Thoracic aorta (tissue), 2 donors: Measurements from ENCODE around the gene CMTM4. TPM values are rescaled to one million over a fixed set of nuclear protein-coding genes. Genes with fewer than 3 reads are reported as not detected.
"Not testable (repeated sequence)": the region's sequence is repeated elsewhere in the genome, so short reads cannot be mapped to it uniquely, and the experiment has no call there.

Experiments
- ATAC-seq: fragments of 150-250 bp; one replicate; pipeline ENCODE4 v1.8.0; 2017; ENCODE audit warnings: low read depth; ENCODE audit not compliant: insufficient number of reproducible peaks, low FRiP score
- DNase-seq: peaks from one replicate; pipeline ENCODE4 v3.0.0-alpha.2; 2020; ENCODE audit warnings: low spot score
- H3K27ac ChIP-seq, 2 donors: fragments of 200-600 bp; sonication (generic); 1 replicate in 1 of 2; 2 replicates in 1 of 2; pipeline ENCODE4 v1.5.1; 2016; ENCODE audit warnings: mild to moderate bottlenecking in 2 of 2, moderate library complexity in 2 of 2
- H3K27me3 ChIP-seq: fragments of 200-600 bp; sonication (generic); replicated peaks from 2 replicates; pipeline ENCODE4 v1.6.0; 2016; ENCODE audit warnings: mild to moderate bottlenecking; ENCODE audit not compliant: insufficient read depth
- H3K36me3 ChIP-seq: fragments of 200-600 bp; sonication (generic); one replicate; pipeline ENCODE4 v1.5.1; 2016
- H3K4me1 ChIP-seq, 2 donors: fragments of 200-600 bp; sonication (generic); 1 replicate in 1 of 2; 2 replicates in 1 of 2; pipeline versions ENCODE4 v1.5.1 to v1.6.0; 2016; ENCODE audit warnings: low read depth in 2 of 2, mild to moderate bottlenecking in 1 of 2; ENCODE audit not compliant: control insufficient read depth in 1 of 2
- H3K4me3 ChIP-seq: fragments of 200-600 bp; sonication (generic); 2 replicates; pipeline ENCODE4 v1.5.1; 2016; ENCODE audit warnings: mild to moderate bottlenecking
- H3K9me3 ChIP-seq: fragments of 200-600 bp; sonication (generic); 2 replicates; pipeline ENCODE4 v1.5.1; 2016
- total RNA-seq, 2 donors: library from RNA; depleted of rRNA; stranded (reverse); fragments of >200 nt; gene quantifications; one replicate each; pipeline versions ENCODE4 v1.1.0 to v1.2.3, GENCODE V29; 2016
- TF ChIP-seq, protein P1 (sequence below): fragments of 200-600 bp; sonication (generic); IDR thresholded peaks from one replicate; pipeline ENCODE4 v1.5.1; 2019; ENCODE audit warnings: antibody characterized with exemption

The CMTM4 gene
- total RNA-seq, 2 donors from 2014 or later: 12.0 to 25.7 TPM

DNA sequence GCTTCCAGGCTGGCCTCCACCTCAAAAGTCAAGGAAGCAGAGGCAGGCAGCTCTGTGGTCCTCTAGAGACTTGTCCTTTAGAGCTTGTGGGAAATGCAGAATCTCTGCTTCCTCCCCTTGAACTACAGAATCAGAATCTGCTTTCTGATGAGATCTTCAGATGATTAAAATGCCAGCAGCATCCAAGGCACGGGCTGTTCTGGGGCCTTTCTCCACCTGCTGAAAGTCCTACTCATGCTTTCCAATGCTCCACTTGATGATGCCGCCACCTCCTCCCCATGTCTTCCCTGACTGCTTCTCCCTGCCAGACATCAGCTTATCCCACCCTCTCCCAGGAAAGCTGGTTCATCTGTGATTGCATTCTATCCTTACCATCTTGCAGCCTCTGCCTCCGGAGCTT, 58.7 kb downstream of the CMTM4 start:
- no peaks in the 10 kb centered on the region for H3K27me3 ChIP-seq
- no peaks in the 10 kb centered on the region for H3K9me3 ChIP-seq
- no peaks in the 10 kb centered on the region for H3K36me3 ChIP-seq
- H3K4me1 ChIP-seq: no peaks in the 10 kb centered on the region
- ATAC-seq (no peak), DNase-seq (no peak)
- TF ChIP-seq, protein P1, sequence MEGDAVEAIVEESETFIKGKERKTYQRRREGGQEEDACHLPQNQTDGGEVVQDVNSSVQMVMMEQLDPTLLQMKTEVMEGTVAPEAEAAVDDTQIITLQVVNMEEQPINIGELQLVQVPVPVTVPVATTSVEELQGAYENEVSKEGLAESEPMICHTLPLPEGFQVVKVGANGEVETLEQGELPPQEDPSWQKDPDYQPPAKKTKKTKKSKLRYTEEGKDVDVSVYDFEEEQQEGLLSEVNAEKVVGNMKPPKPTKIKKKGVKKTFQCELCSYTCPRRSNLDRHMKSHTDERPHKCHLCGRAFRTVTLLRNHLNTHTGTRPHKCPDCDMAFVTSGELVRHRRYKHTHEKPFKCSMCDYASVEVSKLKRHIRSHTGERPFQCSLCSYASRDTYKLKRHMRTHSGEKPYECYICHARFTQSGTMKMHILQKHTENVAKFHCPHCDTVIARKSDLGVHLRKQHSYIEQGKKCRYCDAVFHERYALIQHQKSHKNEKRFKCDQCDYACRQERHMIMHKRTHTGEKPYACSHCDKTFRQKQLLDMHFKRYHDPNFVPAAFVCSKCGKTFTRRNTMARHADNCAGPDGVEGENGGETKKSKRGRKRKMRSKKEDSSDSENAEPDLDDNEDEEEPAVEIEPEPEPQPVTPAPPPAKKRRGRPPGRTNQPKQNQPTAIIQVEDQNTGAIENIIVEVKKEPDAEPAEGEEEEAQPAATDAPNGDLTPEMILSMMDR: no peak
- no peak overlapping the region for H3K4me3 ChIP-seq
- no peak overlapping the region for H3K27ac ChIP-seq

DNA sequence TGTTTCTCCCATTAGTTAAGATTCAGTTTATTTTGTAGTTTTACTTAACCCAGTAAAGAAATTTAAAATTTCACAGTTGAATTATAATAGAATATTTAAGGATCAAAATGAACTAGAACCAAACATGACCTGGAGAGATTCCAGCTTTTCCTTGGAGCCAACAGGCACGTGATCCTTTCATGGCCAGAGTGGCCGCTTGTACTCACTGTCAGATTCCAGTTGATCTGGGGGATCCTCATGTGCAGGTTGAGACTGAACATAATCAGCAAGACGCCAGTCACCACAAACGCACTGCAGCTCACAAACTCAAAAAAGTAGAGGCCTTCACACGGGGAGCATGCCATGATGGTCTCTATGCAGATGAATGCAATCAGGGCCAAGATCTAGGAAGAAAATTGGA, 60.3 kb downstream of the CMTM4 start:
- no peak for DNase-seq
- Histone ChIP-seq H3K4me1 (no peaks in the 10 kb centered on the region), H3K9me3 (no peaks in the 10 kb centered on the region), H3K36me3 (no peaks in the 10 kb centered on the region), H3K4me3 (no peak overlapping the region), H3K27ac (no peak overlapping the region), H3K27me3 (no peaks in the 10 kb centered on the region)
- TF ChIP-seq, protein P1: no peak
- ATAC-seq: no peak

DNA sequence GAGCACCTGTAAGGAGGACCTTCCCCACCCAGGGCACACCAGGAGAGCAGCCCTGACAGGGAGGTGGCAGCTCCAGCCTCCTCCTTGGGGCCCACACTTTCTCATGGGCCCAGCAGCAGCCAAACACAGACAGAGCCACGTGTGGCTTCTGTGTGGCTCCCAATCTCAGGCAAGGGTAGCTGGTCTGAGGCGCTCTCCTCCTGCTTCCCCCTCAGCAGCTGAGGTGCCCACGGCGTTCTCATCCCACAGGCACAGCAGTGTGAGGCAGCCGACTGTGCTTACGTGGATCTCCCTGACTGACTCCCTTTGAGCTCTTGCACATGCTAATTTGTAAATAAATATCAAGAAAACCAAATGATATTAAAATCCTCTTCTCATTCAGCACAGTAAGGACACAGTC, 61.1 kb downstream of the CMTM4 start:
- H3K4me3 ChIP-seq: no peak overlapping the region
- H3K27ac ChIP-seq: no peak overlapping the region
- ATAC-seq: no peak
- H3K4me1 ChIP-seq: no peaks in the 10 kb centered on the region
- H3K9me3 ChIP-seq: no peaks in the 10 kb centered on the region
- no peaks in the 10 kb centered on the region for H3K36me3 ChIP-seq
- TF ChIP-seq, protein P1: no peak
- H3K27me3 ChIP-seq: no peaks in the 10 kb centered on the region
- DNase-seq: no peak

DNA sequence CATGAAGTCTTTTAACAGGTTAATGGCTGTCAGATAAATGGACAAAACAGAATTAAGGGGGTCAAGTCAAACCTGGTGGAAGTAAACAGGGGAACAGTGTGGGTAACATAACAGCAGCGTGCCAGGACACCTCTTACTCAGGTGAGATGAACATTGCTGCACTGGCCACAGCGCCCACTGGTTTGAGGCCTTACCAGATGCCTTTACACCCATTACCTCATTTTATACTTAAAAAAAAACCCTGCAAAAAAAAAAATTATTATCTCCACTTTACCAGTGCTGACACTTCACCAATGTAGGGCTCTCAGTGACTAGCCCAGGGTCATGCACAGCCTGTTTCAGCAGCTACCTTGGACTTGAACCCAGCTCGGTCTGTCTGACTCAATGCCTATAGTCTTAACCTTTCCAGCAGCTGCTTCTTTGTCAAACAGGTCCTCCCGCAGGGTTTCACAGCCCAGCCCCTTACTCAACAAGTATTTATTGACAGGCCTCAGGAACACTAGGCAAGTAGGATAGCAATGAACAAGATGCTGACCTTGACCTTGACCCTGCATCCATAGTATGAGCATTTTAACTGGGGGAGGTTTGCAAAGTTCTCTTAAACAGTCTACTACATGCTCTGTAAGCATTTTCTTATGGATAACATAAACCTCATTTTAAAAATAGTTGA, 61.9 kb downstream of the CMTM4 start:
- Histone ChIP-seq H3K27ac (no peak overlapping the region), H3K4me1 (no peaks in the 10 kb centered on the region), H3K4me3 (no peak overlapping the region), H3K9me3 (no peaks in the 10 kb centered on the region), H3K27me3 (no peaks in the 10 kb centered on the region), H3K36me3 (no peaks in the 10 kb centered on the region)
- TF ChIP-seq, protein P1: no peak
- ATAC-seq (no peak), DNase-seq (no peak)

DNA sequence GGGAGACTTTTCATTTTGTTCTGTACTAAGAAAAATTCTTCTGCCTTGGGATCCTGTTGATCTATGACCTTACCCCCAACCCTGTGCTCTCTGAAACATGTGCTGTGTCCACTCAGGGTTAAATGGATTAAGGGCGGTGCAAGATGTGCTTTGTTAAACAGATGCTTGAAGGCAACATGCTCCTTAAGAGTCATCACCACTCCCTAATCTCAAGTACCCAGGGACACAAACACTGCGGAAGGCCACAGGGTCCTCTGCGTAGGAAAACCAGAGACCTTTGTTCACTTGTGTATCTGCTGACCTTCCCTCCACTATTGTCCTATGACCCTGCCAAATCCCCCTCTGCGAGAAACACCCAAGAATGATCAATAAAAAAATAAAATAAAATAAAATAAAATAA, 65.0 kb downstream of the CMTM4 start:
- not testable (repeated sequence) for DNase-seq, H3K27ac ChIP-seq, H3K4me1 ChIP-seq, H3K36me3 ChIP-seq, H3K9me3 ChIP-seq, H3K27me3 ChIP-seq, H3K4me3 ChIP-seq, ATAC-seq

DNA sequence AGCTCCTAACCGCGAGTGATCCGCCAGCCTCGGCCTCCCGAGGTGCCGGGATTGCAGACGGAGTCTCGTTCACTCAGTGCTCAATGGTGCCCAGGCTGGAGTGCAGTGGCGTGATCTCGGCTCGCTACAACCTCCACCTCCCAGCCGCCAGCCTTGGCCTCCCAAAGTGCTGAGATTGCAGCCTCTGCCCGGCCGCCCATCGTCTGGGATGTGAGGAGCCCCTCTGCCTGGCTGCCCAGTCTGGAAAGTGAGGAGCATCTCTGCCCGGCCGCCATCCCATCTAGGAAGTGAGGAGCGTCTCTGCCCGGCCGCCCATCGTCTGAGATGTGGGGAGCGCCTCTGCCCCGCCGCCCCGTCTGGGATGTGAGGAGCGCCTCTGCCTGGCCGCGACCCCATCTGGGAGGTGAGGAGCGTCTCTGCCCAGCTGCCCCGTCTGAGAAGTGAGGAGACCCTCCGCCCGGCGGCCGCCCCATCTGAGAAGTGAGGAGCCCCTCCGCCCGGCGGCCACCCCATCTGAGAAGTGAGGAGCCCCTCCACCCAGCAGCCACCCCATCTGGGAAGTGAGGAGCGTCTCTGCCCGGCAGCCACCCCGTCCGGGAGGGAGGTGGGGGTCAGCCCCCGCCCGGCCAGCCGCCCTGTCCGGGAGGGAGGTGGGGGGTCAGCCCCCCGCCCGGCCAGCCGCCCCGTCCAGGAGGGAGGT, 65.8 kb downstream of the CMTM4 start:
- H3K27me3 ChIP-seq, H3K27ac ChIP-seq, H3K4me1 ChIP-seq, ATAC-seq, H3K4me3 ChIP-seq, H3K36me3 ChIP-seq, H3K9me3 ChIP-seq, DNase-seq: not testable (repeated sequence)
